Activated T-cell treated with anti-CD3 and anti-CD28 coated beads, Interleukin-2, amount 50 U/mL, for 1 hour (primary cell): Measurements from ENCODE around the gene KRT32.
"Not testable (repeated sequence)": the region's sequence is repeated elsewhere in the genome, so short reads cannot be mapped to it uniquely, and the experiment has no call there.

Experiments
- DNase-seq: peaks from one replicate; pipeline ENCODE4 v3.0.0-alpha.2; 2020

Gene KRT32

GRCh38 chr17:41463746-41464145 is 3.4 kb downstream of the KRT32 start:
- no peak for DNase-seq

- no peak for DNase-seq
Observed at GRCh38 chr17:41462705-41463104, 4.5 kb downstream of the KRT32 start.

GRCh38 chr17:41457676-41458075 is 9.5 kb downstream of the KRT32 start:
- DNase-seq: no peak

- no peak for DNase-seq
Observed at GRCh38 chr17:41456204-41456603, 11.0 kb downstream of the KRT32 start.

GRCh38 chr17:41455236-41455635 is 11.9 kb downstream of the KRT32 start:
- DNase-seq: no peak

GRCh38 chr17:41453066-41453465 is 14.1 kb downstream of the KRT32 start:
- DNase-seq: no peak

GRCh38 chr17:41452281-41452680 is 14.9 kb downstream of the KRT32 start:
- DNase-seq: no peak

- no peak for DNase-seq
Observed at GRCh38 chr17:41451154-41451728, 15.9 kb downstream of the KRT32 start.

GRCh38 chr17:41449008-41449407 is 18.2 kb downstream of the KRT32 start:
- no peak for DNase-seq

- no peak for DNase-seq
Observed at GRCh38 chr17:41448506-41448905, 18.7 kb downstream of the KRT32 start.

GRCh38 chr17:41446806-41447205 is 20.4 kb downstream of the KRT32 start:
- no peak for DNase-seq

- DNase-seq: no peak
Observed at GRCh38 chr17:41444640-41445039, 22.5 kb downstream of the KRT32 start.

GRCh38 chr17:41444186-41444585 is 23.0 kb downstream of the KRT32 start:
- no peak for DNase-seq

GRCh38 chr17:41442739-41443138 is 24.4 kb downstream of the KRT32 start:
- DNase-seq: no peak

- DNase-seq: no peak
Observed at GRCh38 chr17:41440531-41441033, 26.6 kb downstream of the KRT32 start, which contains the start of gene KRT38. Gene KRT38, minus strand, starts transcription at chr17:41440983. Its CDS starts 62 bp downstream, at chr17:41440921.

GRCh38 chr17:41439375-41439774 is 27.8 kb downstream of the KRT32 start:
- DNase-seq: no peak

GRCh38 chr17:41437769-41438168 is 29.4 kb downstream of the KRT32 start:
- no peak for DNase-seq

- no peak for DNase-seq
Observed at GRCh38 chr17:41437254-41437653, 29.9 kb downstream of the KRT32 start.

- DNase-seq: no peak
Observed at GRCh38 chr17:41434415-41434814, 32.8 kb downstream of the KRT32 start.

GRCh38 chr17:41434005-41434404 is 33.2 kb downstream of the KRT32 start:
- DNase-seq: no peak

GRCh38 chr17:41433586-41433985 is 33.6 kb downstream of the KRT32 start:
- DNase-seq: no peak

- DNase-seq: not testable (repeated sequence)
Observed at GRCh38 chr17:41430376-41430775, 36.8 kb downstream of the KRT32 start.

GRCh38 chr17:41429667-41430066 is 37.5 kb downstream of the KRT32 start:
- DNase-seq: no peak

GRCh38 chr17:41428591-41429291 is 38.4 kb downstream of the KRT32 start:
- DNase-seq: no peak
